ENCODE measurements around the gene PRR20G. TPM values are rescaled to one million over a fixed set of nuclear protein-coding genes. Genes with fewer than 3 reads are reported as not detected.

PRR20G gene
- total and polyA plus RNA-seq, 2 donors (not counting 1 experiment from before 2014, with no cell fraction given), result not detected

DNA sequence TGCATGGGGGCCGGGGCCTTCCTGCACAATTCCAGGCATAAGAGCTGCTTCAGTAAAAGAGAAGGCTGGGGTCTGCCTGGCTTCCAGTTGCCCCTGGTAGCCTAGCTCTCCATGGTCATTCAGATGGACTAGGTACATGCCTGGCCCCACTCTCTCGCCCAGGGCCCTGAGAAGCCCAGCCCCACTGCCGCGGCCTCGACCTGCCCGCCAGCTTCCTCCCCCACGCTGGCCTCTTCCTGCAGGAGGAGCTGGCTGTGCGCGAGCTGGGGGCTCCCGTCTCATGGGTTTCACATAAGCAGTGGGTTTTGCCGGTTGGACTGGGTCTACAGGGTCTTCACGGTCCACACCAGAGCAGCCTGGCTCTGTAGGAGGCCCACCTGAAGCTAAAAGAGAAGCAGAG, 3.6 kb downstream of the PRR20G start:
- H3K36me3 ChIP-seq (ENCODE audit: control insufficient read depth, insufficient read depth, low read length), result no peaks in the 10 kb centered on the region

DNA sequence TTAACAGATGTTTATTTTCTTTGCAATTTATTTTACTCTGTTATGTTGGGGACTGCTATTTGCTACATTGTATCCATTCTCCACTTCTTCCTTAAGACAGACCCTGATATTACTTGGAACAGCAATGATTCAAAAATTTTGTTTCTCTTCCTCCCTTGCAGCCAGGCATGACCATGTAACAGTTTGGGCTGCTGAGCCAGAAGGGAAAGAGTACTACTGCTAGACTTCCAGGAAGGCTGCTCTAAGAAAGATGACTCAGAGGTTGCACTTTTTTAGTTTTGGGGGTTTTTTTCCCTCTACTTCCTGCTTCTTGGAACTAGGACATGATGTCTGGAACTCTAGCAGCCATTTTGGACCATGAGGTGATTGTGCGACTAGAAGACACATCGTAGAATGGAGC, 10.3 kb downstream of the PRR20G start:
- no peak for DNase-seq (ENCODE audit: low read depth in 2 of 2)
- H3K4me3 ChIP-seq (replicated peaks in 1 of 4; ENCODE audit: control extremely low read depth in 1 of 4, insufficient read depth in 1 of 4, low read depth in 3 of 4, low read length in 4 of 4), result no peak overlapping the region
- TF ChIP-seq CTCF (conservative IDR thresholded peaks at IDR 0.05 in 1 of 2, IDR thresholded peaks at IDR 0.05 in 1 of 2; ENCODE audit: low read depth in 1 of 2, low read length in 2 of 2) (no peak), EZH2 (IDR thresholded peaks at IDR 0.05; ENCODE audit: low read length, missing control alignments) (no peak)

More for the DNA sequence above, 3.6 kb downstream of the PRR20G start:
- Histone ChIP-seq H3K79me2 (ENCODE audit: control insufficient read depth, insufficient read depth, low read length) (no peaks in the 10 kb centered on the region), H3K27me3 (ENCODE audit: control insufficient read depth, insufficient read depth, low read length) (no peaks in the 10 kb centered on the region), H3K9me3 (ENCODE audit: control insufficient read depth, insufficient read depth, low read depth, low read length) (no peaks in the 10 kb centered on the region), H4K20me1 (ENCODE audit: control insufficient read depth, extremely low read depth, insufficient read depth, low read length) (no peaks in the 10 kb centered on the region), H3K9ac (ENCODE audit: insufficient read depth, low read length) (no peak overlapping the region), H3K4me3 (replicated peaks in 1 of 4; ENCODE audit: control extremely low read depth in 1 of 4, insufficient read depth in 1 of 4, low read depth in 3 of 4, low read length in 4 of 4) (no peak overlapping the region), H3K27ac (ENCODE audit: insufficient read depth, low read length) (no peak overlapping the region), H3K4me1 (ENCODE audit: control insufficient read depth, extremely low read depth, insufficient read depth, low read length) (no peaks in the 10 kb centered on the region), H3K4me2 (ENCODE audit: extremely low read depth, insufficient read depth, low read length) (no peak overlapping the region), H2AFZ (ENCODE audit: low read length) (no peak overlapping the region)
- no peak for DNase-seq (ENCODE audit: low read depth in 2 of 2)
- TF ChIP-seq EZH2 (IDR thresholded peaks at IDR 0.05; ENCODE audit: low read length, missing control alignments) (no peak), CTCF (conservative IDR thresholded peaks at IDR 0.05 in 1 of 2, IDR thresholded peaks at IDR 0.05 in 1 of 2; ENCODE audit: low read depth in 1 of 2, low read length in 2 of 2) (no peak)

DNA sequence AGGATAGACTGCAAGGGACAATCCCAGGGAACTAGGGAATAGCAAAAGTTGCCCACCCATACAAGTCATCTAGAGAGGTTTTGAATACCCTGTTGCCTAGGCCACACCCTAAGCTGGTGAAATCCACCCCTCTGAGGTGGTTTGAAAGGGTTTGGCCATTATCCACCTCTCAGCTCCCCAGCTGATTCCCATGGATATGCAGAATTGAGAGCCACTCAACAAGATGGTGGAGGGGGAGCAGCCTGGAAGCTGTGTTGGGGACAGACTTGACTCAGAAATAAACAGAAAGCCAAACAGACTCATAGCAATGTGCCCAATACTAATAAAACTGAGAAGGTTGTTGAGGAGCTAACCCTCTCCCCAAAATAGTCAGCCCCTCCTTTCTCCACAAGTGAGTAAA, 10.9 kb downstream of the PRR20G start:
- no peak for TF ChIP-seq CTCF (conservative IDR thresholded peaks at IDR 0.05 in 1 of 2, IDR thresholded peaks at IDR 0.05 in 1 of 2; ENCODE audit: low read depth in 1 of 2, low read length in 2 of 2)
- no peak for TF ChIP-seq EZH2 (IDR thresholded peaks at IDR 0.05; ENCODE audit: low read length, missing control alignments)
- H3K27ac ChIP-seq (ENCODE audit: insufficient read depth, low read length), result no peak overlapping the region
- no peaks in the 10 kb centered on the region for H3K27me3 ChIP-seq (ENCODE audit: control insufficient read depth, insufficient read depth, low read length)

More for the DNA sequence above, 10.3 kb downstream of the PRR20G start:
- Histone ChIP-seq H3K4me2 (ENCODE audit: extremely low read depth, insufficient read depth, low read length) (no peak overlapping the region), H3K27ac (ENCODE audit: insufficient read depth, low read length) (no peak overlapping the region), H2AFZ (ENCODE audit: low read length) (no peak overlapping the region), H3K79me2 (ENCODE audit: control insufficient read depth, insufficient read depth, low read length) (no peaks in the 10 kb centered on the region), H3K27me3 (ENCODE audit: control insufficient read depth, insufficient read depth, low read length) (no peaks in the 10 kb centered on the region), H3K9ac (ENCODE audit: insufficient read depth, low read length) (no peak overlapping the region), H4K20me1 (ENCODE audit: control insufficient read depth, extremely low read depth, insufficient read depth, low read length) (no peaks in the 10 kb centered on the region), H3K4me1 (ENCODE audit: control insufficient read depth, extremely low read depth, insufficient read depth, low read length) (no peaks in the 10 kb centered on the region), H3K36me3 (ENCODE audit: control insufficient read depth, insufficient read depth, low read length) (no peaks in the 10 kb centered on the region), H3K9me3 (ENCODE audit: control insufficient read depth, insufficient read depth, low read depth, low read length) (no peaks in the 10 kb centered on the region)

More for the DNA sequence above, 10.9 kb downstream of the PRR20G start:
- Histone ChIP-seq H3K4me3 (replicated peaks in 1 of 4; ENCODE audit: control extremely low read depth in 1 of 4, insufficient read depth in 1 of 4, low read depth in 3 of 4, low read length in 4 of 4) (no peak overlapping the region), H3K36me3 (ENCODE audit: control insufficient read depth, insufficient read depth, low read length) (no peaks in the 10 kb centered on the region), H3K4me1 (ENCODE audit: control insufficient read depth, extremely low read depth, insufficient read depth, low read length) (no peaks in the 10 kb centered on the region), H3K79me2 (ENCODE audit: control insufficient read depth, insufficient read depth, low read length) (no peaks in the 10 kb centered on the region), H3K9me3 (ENCODE audit: control insufficient read depth, insufficient read depth, low read depth, low read length) (no peaks in the 10 kb centered on the region), H3K9ac (ENCODE audit: insufficient read depth, low read length) (no peak overlapping the region), H4K20me1 (ENCODE audit: control insufficient read depth, extremely low read depth, insufficient read depth, low read length) (no peaks in the 10 kb centered on the region), H3K4me2 (ENCODE audit: extremely low read depth, insufficient read depth, low read length) (no peak overlapping the region), H2AFZ (ENCODE audit: low read length) (no peak overlapping the region)
- DNase-seq (ENCODE audit: low read depth in 2 of 2), result no peak

All from fibroblast of lung (primary cell).